HUDEP-2 (cell line): ENCODE data around the gene ABCC3.
"Not testable (repeated sequence)": the region's sequence is repeated elsewhere in the genome, so short reads cannot be mapped to it uniquely, and the experiment has no call there.

Source experiments
- DNase-seq, 76 experiments: peaks; one replicate each; lab custom pipeline; 2025; ENCODE audit not compliant: unreplicated experiment in 76 of 76; lab: John Stamatoyannopoulos, UW

Gene ABCC3

GRCh38 chr17:50664788-50665458 is 30.2 kb downstream of the ABCC3 start:
- no peak for DNase-seq

- DNase-seq: no peak
These were observed 31.2 kb downstream of the ABCC3 start for GRCh38 chr17:50665838-50666237.

GRCh38 chr17:50666316-50666715 is 31.6 kb downstream of the ABCC3 start:
- no peak for DNase-seq

GRCh38 chr17:50667259-50668024 is 32.8 kb downstream of the ABCC3 start:
- DNase-seq: no peak

- no peak for DNase-seq
These were observed 33.5 kb downstream of the ABCC3 start for GRCh38 chr17:50668025-50668837.

- DNase-seq: no peak
These were observed 34.3 kb downstream of the ABCC3 start for GRCh38 chr17:50668838-50669581.

GRCh38 chr17:50672071-50672470 is 37.4 kb downstream of the ABCC3 start:
- no peak for DNase-seq

- no peak for DNase-seq
These were observed 38.3 kb downstream of the ABCC3 start for GRCh38 chr17:50672831-50673551.

- DNase-seq: no peak
These were observed 40.5 kb downstream of the ABCC3 start for GRCh38 chr17:50675190-50675589.

GRCh38 chr17:50675627-50676026 is 40.9 kb downstream of the ABCC3 start:
- no peak for DNase-seq

GRCh38 chr17:50676065-50676975 is 41.6 kb downstream of the ABCC3 start:
- no peak for DNase-seq

- no peak for DNase-seq
These were observed 43.2 kb downstream of the ABCC3 start for GRCh38 chr17:50677851-50678375.

- DNase-seq: no peak
These were observed 44.4 kb downstream of the ABCC3 start for GRCh38 chr17:50679008-50679544.

- DNase-seq: no peak
These were observed 45.4 kb downstream of the ABCC3 start for GRCh38 chr17:50680126-50680525.

- not testable (repeated sequence) for DNase-seq
These were observed 46.0 kb downstream of the ABCC3 start for GRCh38 chr17:50680543-50681262.

- DNase-seq: peak in 9 of 76 experiments; percentile 5 to 20 (median 10)
These were observed 46.9 kb downstream of the ABCC3 start for GRCh38 chr17:50681263-50682200.

GRCh38 chr17:50682441-50682840 is 47.8 kb downstream of the ABCC3 start:
- no peak for DNase-seq
